Effector memory CD4-positive, alpha-beta T cell (primary cell): Measurements from ENCODE around the gene YEATS2.
"Not testable (repeated sequence)": the region's sequence is repeated elsewhere in the genome, so short reads cannot be mapped to it uniquely, and the experiment has no call there.

Experiments used
- DNase-seq, 3 donors: peaks; one replicate each; pipeline ENCODE4 v3.0.0-alpha.2; 2020
- H3K27ac ChIP-seq: 2 replicates; pipeline ENCODE4 v1.7.0; 2013; ENCODE audit warnings: mild to moderate bottlenecking, low read length, moderate library complexity; ENCODE audit not compliant: insufficient read depth, poor library complexity, severe bottlenecking
- H3K27me3 ChIP-seq: replicated peaks from 2 replicates; pipeline ENCODE4 v1.7.0; 2013; ENCODE audit warnings: mild to moderate bottlenecking, low read length; ENCODE audit not compliant: insufficient read depth, control insufficient read depth, poor library complexity, severe bottlenecking
- H3K36me3 ChIP-seq: 2 replicates; pipeline ENCODE4 v1.7.0; 2013; ENCODE audit warnings: mild to moderate bottlenecking, low read length, moderate library complexity; ENCODE audit not compliant: control insufficient read depth, insufficient read depth
- H3K4me1 ChIP-seq: 2 replicates; pipeline ENCODE4 v1.7.0; 2013; ENCODE audit warnings: low read length, mild to moderate bottlenecking; ENCODE audit not compliant: control insufficient read depth, insufficient read depth, poor library complexity, severe bottlenecking
- H3K4me3 ChIP-seq: 2 replicates; pipeline ENCODE4 v1.7.0; 2013; ENCODE audit warnings: low read length, low read depth, mild to moderate bottlenecking; ENCODE audit not compliant: insufficient read depth, poor library complexity, severe bottlenecking
- H3K9me3 ChIP-seq: 2 replicates; pipeline ENCODE4 v1.7.0; 2013; ENCODE audit warnings: mild to moderate bottlenecking, low read length, moderate library complexity; ENCODE audit not compliant: control insufficient read depth
- total RNA-seq, 3 donors: gene quantifications; one replicate each; lab custom pipeline; 2026; lab: John Stamatoyannopoulos, UW

YEATS2 gene
- total RNA-seq, result 55.3 to 80.9 (median 66.0) reads per million in 3 donors

DNA sequence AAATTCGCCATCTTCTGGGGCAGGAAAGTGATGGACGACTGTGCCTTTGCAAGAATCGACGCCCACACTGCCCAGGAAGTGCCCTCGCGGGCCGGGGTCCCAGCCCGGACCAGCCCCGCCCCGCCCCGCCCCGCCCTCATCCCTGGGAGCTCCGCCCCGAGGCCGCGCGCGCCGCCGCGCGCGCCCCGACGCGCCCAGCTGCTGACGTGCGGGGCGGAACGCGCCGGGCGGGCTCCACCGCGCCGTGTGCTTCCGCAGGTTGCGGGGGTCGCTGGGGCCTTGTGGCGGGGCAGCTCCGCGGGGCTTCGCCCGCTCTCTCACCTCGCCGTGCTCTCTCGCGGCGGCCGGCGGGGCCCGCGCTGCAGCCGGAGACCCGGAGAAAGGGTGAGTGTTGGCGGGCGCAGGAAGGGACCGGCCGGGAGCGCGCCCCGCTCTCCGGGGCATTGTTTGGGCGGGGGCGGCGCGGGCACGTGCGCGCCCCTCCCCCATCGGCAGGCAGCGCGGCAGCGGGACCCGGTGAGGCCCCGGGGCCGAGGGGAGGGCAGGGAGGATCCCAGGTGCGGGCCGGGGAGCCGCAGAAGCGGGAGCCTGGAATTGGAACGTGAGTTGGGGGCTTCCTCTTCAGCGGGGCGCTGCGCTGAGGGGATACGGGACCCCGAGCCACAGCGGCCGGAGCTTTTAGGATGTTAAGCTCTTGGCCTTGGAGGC is at the start of gene YEATS2:
YEATS2 (plus strand) TSS at position 188 of the 708 bp plus-strand sequence. CDS start 17,366 bp downstream, outside the sequence.
- peaks cover 3% of the 10 kb centered on the region for H3K4me1 ChIP-seq
- no peaks in the 10 kb centered on the region for H3K9me3 ChIP-seq
- DNase-seq, result peak; percentile 34 to 56 (median 54)
- H3K27ac ChIP-seq, result peak within 1 kb of the TSS; percentile 69
- no peaks in the 10 kb centered on the region for H3K36me3 ChIP-seq
- peak within 1 kb of the TSS; percentile 95 for H3K4me3 ChIP-seq
- no peaks in the 10 kb centered on the region for H3K27me3 ChIP-seq

DNA sequence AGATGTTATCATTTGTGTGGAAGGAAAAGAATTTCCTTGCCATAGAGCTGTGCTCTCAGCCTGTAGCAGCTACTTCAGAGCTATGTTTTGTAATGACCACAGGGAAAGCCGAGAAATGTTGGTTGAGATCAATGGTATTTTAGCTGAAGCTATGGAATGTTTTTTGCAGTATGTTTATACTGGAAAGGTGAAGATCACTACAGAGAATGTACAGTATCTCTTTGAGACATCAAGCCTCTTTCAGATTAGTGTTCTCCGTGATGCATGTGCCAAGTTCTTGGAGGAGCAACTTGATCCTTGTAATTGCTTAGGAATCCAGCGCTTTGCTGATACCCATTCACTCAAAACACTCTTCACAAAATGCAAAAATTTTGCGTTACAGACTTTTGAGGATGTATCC is 47.0 kb upstream of the YEATS2 start:
- Histone ChIP-seq H3K36me3 (peaks cover 30% of the 10 kb centered on the region), H3K27ac (no peak overlapping the region), H3K27me3 (no peaks in the 10 kb centered on the region), H3K4me3 (no peak overlapping the region), H3K4me1 (no peaks in the 10 kb centered on the region), H3K9me3 (peaks cover 26% of the 10 kb centered on the region)
- DNase-seq, result no peak

DNA sequence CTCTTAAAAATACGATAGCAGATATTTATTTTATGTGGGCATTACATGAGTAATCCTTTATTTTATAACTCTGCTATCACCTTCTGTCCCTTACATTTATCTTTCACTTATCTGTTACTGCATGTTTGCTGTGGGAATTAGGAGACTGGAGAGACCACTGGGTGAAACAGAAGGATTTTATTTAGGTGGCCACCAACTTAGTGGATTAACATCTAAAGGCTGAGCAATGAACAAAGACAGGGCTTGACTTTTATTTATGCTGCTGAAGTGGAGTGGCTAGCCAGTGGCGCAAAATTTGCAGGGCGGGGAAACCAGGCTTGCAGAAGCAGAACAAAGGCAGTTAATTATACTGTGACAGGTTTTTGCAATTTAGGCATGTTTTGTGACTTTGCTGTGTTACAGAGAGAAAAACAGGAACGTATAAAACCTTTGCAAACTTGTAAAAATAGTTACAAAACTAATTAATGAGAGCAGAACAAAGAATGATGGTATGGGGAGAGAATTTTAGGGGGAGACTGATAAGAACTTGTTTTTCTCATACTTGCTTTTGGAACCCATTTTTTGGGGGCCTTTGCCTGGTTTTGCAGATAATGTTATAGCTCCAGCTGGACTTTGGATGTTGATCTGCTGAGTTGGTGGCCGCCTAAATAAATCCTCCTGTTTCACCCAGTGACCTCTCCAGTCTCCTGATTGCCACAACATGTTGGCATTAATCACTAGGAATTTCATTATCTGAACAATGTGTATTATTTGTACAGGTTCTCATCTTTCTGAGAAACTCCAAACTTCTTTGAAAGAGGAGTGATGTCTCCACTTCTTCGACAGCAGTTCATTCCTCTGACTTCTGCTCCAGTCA is 44.2 kb upstream of the YEATS2 start:
- no peak overlapping the region for H3K4me3 ChIP-seq
- no peaks in the 10 kb centered on the region for H3K4me1 ChIP-seq
- H3K9me3 ChIP-seq, result peaks cover 26% of the 10 kb centered on the region
- H3K27ac ChIP-seq, result no peak overlapping the region
- peaks cover 45% of the 10 kb centered on the region for H3K36me3 ChIP-seq
- DNase-seq, result no peak
- no peaks in the 10 kb centered on the region for H3K27me3 ChIP-seq

DNA sequence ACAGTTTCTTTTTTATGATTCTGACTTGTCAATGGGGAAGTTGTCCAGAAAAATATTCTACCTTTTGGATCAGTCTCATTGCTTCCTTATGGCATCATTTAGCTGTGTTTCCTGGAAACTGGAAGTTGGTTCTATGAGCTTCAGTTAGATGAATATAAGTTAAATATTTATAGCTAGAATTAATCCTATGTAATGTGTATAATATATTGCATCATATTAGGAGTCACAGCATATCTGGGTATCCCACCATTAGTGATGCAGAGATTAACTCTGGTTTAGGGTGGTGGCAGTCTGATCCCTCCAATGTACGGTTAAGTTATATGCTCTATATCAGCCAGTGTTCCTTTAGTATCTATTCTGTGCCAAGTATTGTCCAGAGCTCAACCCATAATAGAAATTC is 42.9 kb upstream of the YEATS2 start:
- Histone ChIP-seq H3K36me3 (peaks cover 53% of the 10 kb centered on the region), H3K4me3 (no peak overlapping the region), H3K4me1 (no peaks in the 10 kb centered on the region), H3K9me3 (peaks cover 26% of the 10 kb centered on the region), H3K27ac (no peak overlapping the region), H3K27me3 (no peaks in the 10 kb centered on the region)
- no peak for DNase-seq

DNA sequence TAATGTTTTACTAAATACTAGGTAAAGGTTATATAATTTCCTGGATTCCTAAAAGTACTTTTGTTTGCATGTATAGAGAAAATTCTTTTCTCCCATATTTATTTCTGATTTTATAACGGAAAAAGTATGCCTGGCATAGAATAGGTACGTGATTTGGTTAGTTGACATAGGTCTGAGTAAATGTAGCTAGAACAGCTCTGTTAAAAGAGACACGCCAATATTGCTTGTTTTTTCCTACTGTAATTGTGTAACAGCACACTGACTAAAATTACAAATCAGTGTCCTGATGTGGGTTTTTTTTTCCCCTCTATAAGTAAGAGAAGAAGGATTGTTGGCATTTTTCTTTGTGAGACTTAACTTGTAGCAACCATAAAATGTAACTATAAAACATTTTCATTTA is 35.5 kb upstream of the YEATS2 start:
- H3K27me3 ChIP-seq, result no peaks in the 10 kb centered on the region
- H3K4me3 ChIP-seq, result no peak overlapping the region
- H3K9me3 ChIP-seq, result no peaks in the 10 kb centered on the region
- no peak for DNase-seq
- peaks cover 42% of the 10 kb centered on the region for H3K36me3 ChIP-seq
- H3K27ac ChIP-seq, result no peak overlapping the region
- H3K4me1 ChIP-seq, result no peaks in the 10 kb centered on the region

DNA sequence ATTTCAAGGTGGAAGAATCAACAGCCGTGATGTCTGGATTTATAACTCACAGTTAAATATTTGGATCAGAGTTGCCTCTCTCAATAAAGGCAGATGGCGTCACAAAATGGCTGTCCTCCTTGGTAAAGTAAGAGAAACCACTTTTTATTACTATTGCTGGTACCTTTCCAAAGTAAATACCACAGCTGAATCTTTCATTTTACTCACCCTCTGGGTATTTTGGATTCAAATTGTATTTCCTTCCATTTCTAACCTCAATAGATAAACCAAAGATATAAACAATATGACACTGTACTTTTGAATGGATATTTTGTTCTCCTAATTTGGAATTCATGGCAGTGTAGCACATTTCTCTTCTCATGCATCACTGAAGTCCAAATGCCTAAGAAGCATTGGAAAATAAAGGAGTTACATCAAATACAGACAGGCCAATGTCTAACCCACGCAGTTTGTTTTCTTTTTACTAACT is 32.6 kb upstream of the YEATS2 start:
- no peaks in the 10 kb centered on the region for H3K4me1 ChIP-seq
- H3K36me3 ChIP-seq, result peaks cover 40% of the 10 kb centered on the region
- H3K9me3 ChIP-seq, result no peaks in the 10 kb centered on the region
- H3K27ac ChIP-seq, result no peak overlapping the region
- H3K27me3 ChIP-seq, result no peaks in the 10 kb centered on the region
- H3K4me3 ChIP-seq, result no peak overlapping the region
- DNase-seq, result no peak

DNA sequence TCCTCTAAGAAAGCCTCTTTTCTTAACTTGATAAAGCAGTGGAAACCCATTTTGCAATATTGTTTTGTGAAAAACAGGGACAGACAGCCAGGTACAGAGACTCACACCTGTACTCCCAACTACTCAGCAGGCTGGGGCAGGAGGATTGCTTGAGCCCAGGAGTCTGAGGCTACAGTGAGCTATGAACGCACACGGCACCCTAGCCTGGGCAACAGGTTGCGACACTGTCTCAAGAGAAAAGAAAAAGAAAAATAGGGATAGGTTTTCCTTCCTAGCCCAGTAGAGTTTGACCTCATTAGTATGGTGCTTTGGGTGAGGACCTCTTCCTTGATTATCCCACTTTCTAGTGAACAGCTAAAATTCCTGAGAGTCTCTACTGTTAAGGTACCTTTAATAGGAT is 17.5 kb upstream of the YEATS2 start:
- H3K36me3 ChIP-seq, result peaks cover 15% of the 10 kb centered on the region
- no peak overlapping the region for H3K27ac ChIP-seq
- no peak overlapping the region for H3K4me3 ChIP-seq
- H3K27me3 ChIP-seq, result no peaks in the 10 kb centered on the region
- no peaks in the 10 kb centered on the region for H3K9me3 ChIP-seq
- no peak for DNase-seq
- no peaks in the 10 kb centered on the region for H3K4me1 ChIP-seq

DNA sequence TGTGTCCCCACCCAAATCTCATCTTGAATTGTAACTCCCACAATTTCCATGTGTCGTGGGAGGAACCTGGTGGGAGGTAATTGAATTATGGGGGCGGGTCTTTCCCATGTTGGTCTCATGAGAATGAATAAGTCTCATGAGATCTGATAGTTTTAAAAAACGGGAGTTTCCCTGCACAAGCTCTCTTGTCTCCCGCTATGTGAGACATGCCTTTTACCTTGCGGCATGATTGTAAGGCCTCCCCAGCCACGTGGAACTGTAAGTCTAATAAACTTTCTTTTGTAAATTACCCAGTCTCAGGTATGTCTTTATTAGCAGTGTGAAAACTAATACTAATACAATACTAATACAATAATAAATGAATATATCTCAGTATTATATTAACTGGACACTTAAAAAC is 9.9 kb upstream of the YEATS2 start:
- DNase-seq, result no peak
- H3K4me1 ChIP-seq, result no peaks in the 10 kb centered on the region
- H3K9me3 ChIP-seq, result no peaks in the 10 kb centered on the region
- no peaks in the 10 kb centered on the region for H3K36me3 ChIP-seq
- no peaks in the 10 kb centered on the region for H3K27me3 ChIP-seq
- no peak overlapping the region for H3K27ac ChIP-seq
- H3K4me3 ChIP-seq, result no peak overlapping the region

DNA sequence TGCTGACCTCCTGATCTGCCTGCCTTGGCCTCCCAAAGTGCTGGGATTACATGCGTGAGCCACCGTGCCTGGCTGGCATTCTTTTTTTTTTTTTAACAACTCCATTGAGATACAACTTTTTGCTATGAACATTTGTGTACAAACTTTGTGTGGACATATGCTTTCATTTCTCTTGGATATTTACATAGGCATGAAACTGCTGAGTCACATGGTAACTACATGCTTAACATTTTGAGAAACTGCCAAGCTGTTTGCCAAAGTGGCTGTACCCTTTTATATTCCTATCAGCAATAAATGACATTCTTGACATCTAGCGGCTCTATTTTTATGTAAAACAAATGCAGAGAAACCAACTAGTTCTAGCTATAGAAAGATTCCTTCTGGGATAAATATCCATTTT is 8.7 kb upstream of the YEATS2 start:
- H3K36me3 ChIP-seq, result no peaks in the 10 kb centered on the region
- H3K27me3 ChIP-seq, result no peaks in the 10 kb centered on the region
- no peak overlapping the region for H3K27ac ChIP-seq
- no peak overlapping the region for H3K4me3 ChIP-seq
- no peak for DNase-seq
- H3K4me1 ChIP-seq, result no peaks in the 10 kb centered on the region
- H3K9me3 ChIP-seq, result no peaks in the 10 kb centered on the region

DNA sequence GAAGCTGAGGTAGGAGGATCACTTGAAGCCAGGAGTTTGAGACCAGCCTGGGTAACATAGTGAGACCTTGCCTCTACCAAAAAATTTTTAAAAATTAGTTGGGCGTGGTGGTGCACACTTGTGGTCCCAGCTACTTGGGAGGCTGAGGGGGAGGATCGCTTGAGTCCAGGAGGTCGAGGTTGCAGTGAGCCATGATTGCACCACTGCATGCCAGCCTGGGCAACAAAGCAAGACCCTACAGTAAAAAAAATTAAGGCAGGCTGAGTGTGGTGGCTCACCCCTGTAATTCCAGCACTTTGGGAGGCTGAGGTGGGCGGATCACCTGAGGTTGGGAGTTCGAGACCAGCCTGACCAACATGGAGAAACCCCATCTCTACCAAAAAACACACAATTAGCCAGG is 8.0 kb upstream of the YEATS2 start:
- DNase-seq, H3K9me3 ChIP-seq, H3K27ac ChIP-seq, H3K4me3 ChIP-seq, H3K4me1 ChIP-seq, H3K27me3 ChIP-seq, H3K36me3 ChIP-seq: not testable (repeated sequence)
